A549 (cell line): Measurements from ENCODE around the gene STRADA.

Experiments used
- CTCF ChIP-seq: fragments of >200 bp; sonication (Bioruptor Twin); formaldehyde crosslinking; IDR thresholded peaks from 3 replicates; pipeline ENCODE4 v1.5.1; 2016
- EP300 ChIP-seq, 2 experiments: fragments of >200 bp; sonication (Bioruptor Twin); formaldehyde crosslinking; IDR thresholded peaks; 2 replicates in 1 of 2; 3 replicates in 1 of 2; pipeline ENCODE4 v1.6.1; 2016 to 2017
- PBX3 ChIP-seq: IDR thresholded peaks from 2 replicates; pipeline ENCODE4 v1.6.1; 2012
- RFX5 ChIP-seq: fragments of 450-650 bp; IDR thresholded peaks from 2 replicates; pipeline ENCODE4 v1.7.1; 2014; ENCODE audit warnings: antibody characterized with exemption, mild to moderate bottlenecking, moderate library complexity
- USF2 ChIP-seq: fragments of 450-650 bp; IDR thresholded peaks from 2 replicates; pipeline ENCODE4 v1.6.1; 2014; ENCODE audit warnings: antibody characterized with exemption

- no peak for TF ChIP-seq EP300 (IDR thresholded peaks at IDR 0.05)
- no peak for TF ChIP-seq USF2
- TF ChIP-seq PBX3 = no peak
- no peak for TF ChIP-seq RFX5
- no peak for TF ChIP-seq CTCF
These were observed 68.7 kb downstream of the STRADA start for GRCh38 chr17:63672856-63673255.
